CD4-positive, alpha-beta T cell treated with Interferon gamma for 1 hour (primary cell): Measurements from ENCODE around the gene ZRANB1.
"Not testable (repeated sequence)": the region's sequence is repeated elsewhere in the genome, so short reads cannot be mapped to it uniquely, and the experiment has no call there.

Experiments used
- DNase-seq: peaks from one replicate; pipeline ENCODE4 v3.0.0-alpha.2; 2020

The ZRANB1 gene

DNA sequence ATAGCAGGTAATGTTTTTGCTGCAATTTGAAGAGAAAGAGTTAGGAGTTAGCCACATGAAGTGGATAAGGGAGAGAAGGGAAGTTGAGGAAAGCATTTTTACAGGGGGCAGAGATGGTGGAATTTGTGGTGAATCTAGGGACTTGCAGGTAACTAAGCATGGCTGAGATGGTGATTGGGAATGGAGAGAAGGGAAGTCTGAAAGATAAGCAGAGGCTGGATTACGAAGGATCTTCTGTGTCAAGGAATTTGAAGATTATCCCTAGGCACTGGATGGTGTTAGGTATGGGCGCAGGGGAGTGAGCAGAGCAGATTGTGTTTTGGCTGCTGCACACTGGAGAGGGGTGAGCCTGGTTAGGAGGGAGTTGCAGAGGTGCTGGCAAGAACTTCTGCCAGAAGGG lies 25.3 kb downstream of the ZRANB1 start:
- no peak for DNase-seq

DNA sequence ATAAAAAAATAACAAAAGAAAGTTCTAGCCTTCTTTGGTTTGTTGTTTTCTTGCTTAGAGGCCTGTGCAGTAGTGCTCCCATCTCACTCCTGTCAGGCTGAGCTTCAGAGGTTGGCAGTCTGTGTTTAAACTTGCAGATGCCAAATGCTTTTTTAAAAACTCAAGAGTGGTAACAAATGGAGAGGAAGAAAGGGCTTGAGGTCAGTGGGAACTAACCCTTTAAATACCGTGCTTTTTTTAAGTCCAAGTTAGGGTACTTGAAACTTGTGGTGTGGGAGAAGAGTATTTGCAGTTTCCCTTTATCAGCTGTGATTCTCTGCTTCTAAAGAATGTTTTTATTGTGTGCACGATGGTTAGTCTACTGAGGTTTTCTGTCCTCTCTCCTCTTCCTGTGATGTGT lies 29.4 kb downstream of the ZRANB1 start:
- DNase-seq: no peak

DNA sequence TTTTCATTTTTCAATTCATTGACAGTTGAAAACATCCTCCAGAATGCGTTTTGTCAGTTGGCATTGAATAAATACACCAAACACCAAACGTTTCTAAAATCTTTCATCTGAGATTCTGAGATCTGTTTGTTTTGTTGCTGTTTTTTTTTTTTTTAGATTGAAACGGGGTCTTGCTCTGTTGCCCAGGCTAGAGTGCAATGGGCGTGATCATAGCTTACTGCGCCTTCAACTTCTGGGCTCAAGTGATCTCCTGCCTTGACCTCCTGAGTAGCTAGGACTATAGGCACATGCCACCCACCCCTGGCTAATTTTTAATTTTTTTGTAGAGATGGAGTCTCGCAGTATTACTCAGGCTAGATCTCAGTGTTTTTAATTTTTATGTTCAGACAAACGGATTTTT lies 30.7 kb downstream of the ZRANB1 start:
- no peak for DNase-seq

DNA sequence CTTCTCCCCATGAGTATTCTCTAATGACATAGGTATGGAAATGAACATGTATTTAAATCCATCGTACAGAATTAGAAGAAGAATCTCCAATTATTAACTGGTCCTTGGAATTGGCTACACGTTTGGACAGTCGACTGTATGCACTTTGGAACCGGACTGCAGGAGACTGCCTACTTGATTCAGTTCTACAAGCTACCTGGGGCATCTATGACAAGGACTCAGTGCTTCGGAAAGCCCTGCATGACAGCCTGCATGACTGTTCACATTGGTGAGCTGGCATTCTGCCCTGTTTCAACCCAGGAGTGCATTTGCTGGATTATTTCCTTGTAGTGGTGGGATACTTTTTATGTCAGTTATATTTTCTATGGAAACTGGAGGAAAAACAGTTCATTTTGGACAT lies 32.2 kb downstream of the ZRANB1 start:
- no peak for DNase-seq

DNA sequence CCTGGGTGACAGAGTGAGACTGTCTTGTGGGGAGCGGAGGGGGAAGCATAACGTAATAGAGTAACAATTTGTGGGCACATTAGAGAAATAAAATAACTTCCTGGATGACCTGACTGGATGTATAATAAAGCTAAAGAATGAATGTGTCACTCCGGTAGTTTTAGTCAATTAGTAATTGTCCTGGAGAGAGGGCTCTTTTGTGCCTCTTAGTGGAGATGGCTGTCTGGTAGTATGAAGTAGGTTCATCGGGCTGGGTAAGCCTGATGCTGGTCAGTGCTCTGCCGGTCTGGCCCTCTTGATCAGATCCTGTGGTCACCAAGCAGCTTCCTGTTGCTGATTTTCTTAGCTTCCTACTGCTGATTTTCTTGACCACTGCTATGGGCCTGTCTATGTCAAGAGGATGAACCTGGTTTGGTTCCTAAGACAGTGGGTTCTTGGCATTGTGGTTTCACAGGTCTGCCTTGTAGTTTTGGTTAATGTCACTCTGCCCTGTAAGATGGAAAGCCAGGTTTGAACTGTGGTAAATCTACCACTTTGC lies 34.1 kb downstream of the ZRANB1 start:
- no peak for DNase-seq

DNA sequence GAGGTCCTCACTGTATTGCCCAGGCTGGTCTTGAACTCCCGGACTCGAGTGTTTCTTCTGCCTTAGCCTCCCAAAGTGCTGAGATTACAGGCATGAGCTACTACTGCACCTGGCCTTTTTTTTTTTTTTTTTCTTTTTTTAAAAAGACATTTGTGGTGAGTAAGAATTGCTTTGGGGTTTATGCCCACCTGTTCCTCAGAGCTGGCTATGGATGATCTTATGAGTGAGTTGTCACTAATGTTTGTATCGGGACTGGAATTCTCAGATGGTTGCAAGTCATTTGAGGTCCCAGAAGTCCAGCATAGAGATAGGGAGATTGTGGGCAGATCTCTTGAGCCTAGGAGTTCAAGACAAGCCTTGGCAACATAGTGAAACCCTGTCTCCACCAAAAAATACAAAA lies 35.2 kb downstream of the ZRANB1 start:
- DNase-seq: no peak

DNA sequence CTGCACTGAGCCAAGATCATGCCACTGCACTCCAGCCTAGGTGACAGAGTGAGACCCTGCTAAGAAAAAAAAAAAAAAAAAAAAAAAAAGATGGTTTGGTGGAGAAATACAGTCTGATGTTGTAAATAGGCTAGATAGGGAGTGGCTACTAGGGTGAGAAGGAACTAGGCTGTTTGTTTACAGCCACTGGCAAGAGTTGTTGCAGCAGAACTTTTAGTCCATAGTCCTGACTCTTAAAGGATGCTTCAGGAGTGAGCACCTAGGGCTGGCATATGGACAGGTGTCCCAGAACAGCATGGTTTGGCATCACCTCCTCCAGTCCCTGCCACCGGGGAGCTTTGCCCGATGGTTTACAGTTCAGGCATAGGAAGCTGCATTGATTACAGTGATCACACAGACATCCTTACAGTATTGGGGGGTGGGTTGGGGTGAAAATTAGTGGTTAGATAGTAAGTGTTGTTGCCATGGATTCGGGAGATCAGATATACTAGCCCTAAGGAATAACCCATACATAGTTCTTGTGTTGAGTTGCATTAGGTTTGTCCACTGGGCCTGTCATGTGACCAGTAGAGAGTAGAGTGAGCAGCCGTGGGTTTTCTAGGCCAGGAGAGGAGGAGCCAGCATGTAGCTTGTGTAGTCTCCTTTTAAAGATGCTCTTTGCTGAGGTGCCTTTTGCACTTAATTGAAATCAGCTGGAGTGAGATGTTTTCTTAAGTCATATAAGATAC lies 35.9 kb downstream of the ZRANB1 start:
- no peak for DNase-seq

DNA sequence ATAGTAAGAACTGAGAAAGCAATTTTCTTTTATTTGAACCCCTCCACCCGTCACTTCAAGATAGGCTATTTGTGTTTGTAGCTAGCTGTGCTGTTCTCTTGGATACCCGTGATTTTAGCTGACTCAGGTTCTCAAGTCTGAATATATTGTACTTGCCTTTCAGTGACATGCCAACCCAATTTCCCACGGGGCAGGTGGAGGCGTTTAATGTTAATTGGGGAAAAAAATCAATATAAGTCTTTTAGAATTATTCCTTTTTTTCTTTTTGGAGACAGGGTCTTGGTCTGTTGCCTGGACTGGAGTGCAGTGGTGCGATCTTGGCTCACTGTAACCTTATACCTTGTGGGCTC lies 36.4 kb downstream of the ZRANB1 start:
- DNase-seq: no peak

DNA sequence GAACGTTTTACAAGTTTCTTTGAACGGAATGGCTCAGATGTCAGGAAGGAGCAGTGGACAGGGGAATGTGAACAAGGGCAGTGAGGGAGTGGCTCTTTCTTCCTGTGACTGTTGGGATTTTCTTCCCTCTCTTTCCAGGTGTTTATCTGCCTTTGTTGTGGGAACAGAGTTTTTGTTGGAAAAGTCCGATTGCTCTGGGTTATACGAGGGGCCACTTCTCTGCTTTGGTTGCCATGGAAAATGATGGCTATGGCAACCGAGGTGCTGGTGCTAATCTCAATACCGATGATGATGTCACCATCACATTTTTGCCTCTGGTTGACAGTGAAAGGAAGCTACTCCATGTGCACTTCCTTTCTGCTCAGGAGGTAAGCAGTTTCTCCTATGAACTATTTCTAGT lies 41.4 kb downstream of the ZRANB1 start:
- no peak for DNase-seq

DNA sequence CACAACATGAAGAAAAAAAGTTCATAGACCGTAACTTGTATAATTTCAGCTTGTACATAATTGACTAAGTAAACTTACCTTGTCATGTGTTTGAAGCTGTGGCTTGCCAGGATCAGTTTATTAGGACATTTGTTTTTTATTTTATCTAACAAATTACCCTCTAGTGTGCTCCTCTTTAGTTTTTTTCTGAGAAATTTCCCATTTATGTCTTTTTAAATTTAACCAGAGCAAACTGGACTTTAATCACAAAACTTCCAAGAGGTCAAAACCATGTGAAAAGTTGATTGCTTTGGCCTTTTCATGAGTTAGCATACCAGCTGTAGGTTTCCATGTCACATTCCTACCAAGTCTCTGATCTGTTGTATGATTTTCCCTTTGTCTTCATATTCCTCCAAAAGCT lies 42.5 kb downstream of the ZRANB1 start:
- no peak for DNase-seq

DNA sequence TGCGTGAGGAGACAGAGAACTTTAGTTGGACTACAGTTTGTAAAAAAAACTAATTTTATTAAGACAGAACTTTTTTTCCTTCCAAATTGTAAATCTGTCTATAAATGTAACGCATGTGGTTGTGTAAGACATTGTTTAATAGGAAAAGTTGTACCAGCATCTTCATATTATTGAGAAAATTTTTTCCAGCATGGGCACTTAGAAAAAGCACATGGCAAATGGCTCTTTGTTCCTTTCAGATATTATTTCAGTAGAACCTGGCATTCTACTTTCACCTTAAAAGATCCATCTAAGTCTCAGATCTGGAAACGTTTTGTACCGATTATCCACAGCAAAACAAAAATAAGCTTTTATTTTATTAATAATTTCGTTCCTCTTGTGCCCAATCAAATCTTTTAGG lies 43.2 kb downstream of the ZRANB1 start:
- DNase-seq: no peak

DNA sequence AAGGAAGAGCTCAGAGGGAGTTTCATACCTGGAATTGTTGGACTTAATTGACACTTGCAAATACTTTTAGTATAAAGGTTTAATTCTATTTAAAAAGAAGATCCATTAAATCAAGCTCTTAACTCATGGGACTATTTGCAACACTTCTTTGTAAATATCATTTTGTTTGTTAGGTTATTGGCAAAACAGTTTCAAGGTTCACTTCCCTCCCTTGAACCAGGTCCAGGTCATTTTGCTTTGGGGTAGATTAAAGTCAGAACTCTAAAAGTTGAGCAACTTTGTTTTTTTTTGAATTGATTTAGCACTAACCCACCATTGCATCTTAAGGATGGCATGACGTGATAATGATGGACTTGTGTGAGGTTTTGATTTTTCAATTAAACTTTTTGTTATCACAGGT lies 45.9 kb downstream of the ZRANB1 start:
- DNase-seq: no peak

DNA sequence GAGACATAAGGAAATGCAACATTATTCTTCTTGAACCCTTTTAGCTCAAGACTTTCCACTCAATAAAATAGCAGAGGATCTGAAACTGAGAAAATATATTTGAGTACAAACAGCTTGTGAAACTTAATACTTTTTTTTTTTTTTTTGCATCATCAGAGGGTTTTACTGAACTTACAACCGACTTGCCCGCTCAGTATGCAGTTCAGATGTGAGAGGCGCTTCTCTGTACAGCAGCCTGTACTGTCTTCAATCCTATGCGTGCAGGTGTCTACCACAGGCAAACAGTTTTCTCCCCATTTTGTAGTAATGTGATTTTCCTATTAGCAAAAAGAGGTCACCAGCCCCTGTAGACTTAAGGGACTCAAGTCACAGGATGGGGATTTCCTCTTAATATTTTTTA lies 46.8 kb downstream of the ZRANB1 start:
- not testable (repeated sequence) for DNase-seq

DNA sequence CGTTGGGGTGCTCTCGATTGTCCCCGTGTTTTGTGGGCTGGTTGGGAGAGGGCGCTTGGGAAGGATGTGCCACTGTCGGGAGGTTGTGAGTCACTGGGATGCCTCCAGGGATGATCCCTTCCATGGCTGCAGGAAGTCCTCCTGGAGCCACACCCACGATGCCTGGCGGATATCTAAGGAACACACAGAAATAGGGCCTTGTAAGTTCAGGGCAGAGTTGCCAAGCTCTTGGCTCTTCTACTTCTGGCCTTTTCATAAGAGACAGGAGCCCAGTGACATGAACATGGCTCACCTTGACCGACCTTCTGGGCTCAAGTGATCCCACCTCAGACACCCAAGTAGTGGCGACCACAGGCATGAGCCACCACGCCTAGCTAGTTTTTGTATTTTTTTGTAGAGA lies 47.6 kb downstream of the ZRANB1 start:
- no peak for DNase-seq

DNA sequence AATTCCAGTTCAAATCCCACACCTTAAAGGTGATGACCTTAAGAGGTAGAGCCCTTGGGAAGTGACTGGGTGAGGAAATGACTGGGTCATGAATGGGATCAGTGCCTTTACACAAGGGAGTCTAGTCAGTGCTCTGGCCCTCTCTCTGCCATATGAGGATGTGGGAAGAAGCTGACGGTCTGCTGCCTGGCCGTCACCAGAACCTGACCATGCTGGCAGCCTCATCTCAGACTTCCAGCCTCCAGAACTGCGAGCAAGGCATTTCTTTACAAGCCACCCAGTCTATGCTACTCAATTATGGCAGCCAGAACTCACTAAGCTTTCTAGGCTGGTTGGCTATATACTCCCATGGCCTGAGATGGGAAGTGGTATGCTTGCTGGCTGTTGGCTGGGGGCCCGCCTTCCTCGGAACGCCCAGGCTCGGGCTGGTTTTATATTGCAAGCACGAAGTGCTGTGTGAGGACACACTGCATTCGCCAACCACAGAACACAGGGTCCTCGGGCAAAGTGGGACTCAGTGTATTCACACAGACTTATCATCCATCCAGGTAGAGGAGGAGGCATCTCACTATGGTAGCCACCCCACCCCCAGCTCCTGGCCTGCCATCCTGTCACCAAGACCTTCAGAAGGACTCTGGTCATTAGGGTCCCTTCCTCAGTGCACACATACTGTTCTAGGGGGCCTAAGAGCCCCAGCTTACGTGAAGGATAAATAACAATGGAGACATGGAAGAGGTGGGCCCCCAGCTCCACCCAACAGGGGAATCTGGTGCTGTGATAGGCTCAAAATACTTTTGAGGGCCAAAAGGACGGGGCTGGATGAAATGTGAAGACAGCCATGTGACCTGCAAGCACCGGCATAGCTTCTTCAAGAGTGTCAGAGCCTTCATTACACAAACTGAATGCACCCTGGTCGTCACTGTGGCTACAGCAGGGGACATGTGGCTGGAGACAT lies 49.0 kb downstream of the ZRANB1 start:
- no peak for DNase-seq

DNA sequence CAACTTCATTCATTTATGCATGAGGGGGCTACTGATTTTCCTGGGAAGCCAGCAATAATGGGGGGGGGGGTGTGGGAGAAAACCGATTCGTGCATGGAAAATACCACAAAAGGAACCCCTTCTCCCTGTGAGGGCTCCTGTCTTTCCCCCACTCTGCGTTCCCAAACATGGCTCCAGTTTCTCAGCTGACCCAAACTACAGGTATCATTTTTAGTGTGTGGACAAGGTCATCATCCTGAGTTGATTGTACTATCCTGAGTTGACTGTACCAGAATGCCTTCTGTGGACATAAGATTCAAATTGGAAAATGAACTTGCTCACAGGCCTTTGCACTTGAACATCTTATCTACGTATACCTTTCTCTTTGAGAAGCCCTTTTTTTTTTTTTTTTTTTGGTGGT lies 49.9 kb downstream of the ZRANB1 start:
- DNase-seq: no peak

DNA sequence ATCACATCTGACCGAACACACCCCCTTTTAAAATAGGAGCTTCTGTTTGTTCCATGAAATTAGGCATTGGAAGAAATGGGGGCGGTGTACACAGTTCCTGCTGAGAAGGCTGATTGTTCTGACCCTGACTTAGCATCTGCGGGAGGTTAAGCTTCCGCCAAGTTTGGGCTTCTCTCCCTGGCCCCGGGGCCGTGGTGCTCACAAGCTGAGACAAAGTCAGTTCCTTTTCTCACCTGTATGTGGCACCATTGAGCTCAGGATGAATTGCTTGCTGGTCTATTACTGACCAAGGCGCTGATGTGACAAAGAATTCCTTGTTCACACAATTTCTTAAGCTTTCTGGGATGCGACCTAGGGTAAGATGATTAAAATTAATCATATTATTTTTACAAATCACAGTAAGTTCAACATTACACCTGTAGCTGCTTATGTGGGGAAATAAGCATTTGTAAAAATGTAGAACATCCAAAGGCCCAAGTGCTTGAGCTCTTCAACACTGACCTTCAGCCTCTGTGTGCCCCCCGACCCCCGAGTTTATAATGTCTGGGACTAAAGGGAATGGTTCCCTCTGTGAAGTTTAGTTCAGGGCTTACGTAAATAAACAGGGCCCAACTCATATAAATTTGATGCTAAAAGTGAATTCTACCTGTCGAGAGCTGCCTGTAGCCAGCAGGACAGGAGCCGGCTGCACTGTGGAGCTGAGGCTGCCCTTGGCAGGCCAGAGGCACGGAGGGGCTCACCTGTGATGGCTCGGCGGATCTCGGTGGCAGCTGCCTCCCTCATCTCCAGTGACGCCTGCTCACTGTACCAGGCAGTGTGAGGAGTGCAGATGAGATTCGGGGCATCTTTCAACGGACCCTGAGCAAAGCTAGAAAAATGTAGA lies 50.8 kb downstream of the ZRANB1 start:
- DNase-seq: no peak

DNA sequence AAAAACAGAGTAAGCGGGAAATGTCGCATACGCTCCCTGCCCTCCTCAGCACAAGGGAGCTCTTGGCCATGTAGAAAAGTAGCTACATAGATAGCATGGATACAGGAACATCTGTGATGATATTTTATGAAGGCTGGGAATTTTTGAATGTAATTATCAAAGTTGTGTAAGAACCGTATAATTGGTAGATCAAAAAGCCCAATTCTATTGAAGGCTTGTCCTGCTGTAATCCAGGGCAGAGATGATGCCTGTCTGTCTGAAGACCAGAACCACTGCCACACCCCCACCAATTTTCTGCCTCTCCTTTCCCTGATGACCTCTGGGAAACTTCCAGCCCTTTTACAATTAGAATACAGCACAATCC lies 51.4 kb downstream of the ZRANB1 start:
- DNase-seq: no peak

DNA sequence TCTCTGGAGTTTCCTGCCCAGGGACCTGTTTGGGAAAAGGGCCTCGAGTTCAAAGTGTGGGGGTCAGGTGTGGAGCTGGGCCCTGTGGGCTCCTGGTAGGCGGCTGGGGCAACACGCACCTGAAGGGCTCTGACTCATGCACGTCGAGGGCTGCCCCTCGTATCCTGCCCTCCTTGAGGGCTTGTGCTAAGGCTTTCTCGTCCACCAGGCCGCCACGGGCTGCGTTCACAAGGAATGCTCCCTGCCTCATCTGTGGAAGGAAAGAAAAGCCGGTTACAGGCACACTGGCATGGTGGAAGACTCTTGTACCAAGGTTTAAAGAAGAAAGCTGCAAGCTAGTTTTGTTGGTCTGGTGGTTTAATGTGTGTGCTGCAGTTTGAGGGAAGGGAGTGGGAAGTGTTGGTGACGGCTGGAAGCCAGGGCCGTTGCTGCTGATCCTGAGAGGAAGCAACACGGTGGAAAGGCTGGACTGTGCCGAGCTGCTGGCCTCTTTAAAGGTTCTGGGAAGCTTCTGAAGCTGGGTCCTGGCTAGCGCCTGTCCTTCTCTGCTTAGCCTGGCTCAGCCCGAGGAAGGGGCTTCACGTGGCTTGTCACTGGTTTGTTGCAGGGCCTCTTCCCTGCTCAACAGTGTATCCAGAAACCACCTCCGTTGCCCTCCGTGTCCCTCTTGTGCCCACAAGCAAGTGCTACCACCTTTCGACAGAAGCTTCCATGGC lies 52.0 kb downstream of the ZRANB1 start:
- DNase-seq: no peak

DNA sequence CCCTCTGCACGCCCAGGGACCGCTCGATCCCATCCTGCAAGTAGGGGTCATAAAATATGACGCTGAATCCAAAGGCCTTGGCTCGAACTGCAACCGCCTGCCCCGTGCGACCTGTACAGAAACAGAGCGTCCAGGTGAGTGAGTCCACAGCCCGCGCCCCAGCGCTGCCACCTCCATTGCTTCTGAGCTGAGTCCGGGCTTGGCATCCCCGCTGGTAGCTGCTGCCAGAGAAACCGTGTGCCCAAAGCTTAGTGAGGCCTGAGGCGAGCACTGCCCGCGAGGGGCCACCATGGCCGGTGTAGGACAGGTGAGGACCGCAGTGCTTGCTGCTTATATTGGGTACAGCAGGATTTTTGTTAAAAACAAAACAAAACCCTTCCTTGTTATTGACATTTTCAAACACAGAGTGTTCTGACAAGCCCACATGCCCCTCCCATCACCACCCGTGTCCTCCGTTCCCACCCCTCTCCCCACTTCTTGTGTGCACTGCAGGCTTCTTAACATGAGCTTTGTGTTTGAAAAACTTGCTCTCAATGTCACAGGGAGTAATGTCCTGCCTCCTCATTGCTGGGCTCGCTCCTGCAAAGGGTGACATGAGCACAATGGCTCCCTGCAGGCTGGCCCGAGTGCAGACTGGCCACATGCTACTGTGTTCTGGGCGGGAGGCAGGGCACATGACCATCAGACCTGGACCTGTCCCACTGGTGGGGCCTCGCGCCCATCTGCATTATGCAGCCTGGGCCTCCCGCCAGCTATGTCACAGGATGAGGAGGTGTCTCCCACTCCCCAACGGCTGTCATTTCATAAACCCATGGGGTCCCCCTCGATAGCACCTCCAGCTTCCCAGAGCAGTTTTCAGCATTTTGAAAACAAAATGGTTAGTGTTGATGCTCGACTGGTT lies 52.9 kb downstream of the ZRANB1 start:
- no peak for DNase-seq

DNA sequence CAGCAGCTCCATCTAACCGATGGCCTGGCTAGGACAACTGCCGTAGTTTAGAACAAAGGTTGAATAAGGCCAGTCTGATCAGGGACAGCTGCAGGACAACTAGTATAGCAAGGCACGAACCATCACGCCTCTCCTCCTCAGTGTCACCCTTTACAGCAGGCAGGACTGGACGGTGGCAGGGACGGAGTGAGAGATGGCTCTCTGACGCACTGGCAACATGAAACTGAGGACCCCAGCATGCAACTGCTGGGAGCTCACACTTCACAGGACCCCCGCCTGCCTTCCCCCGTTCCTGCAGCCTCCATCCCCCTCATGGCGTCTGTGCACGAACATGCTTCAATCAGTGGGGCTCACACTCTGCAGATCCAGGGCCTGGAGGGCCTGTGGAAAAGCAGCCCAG lies 53.7 kb downstream of the ZRANB1 start:
- no peak for DNase-seq
